Thyroid gland (tissue), 4 donors: ENCODE results near the gene OGDH.

Source experiments
- POLR2A ChIP-seq, 2 donors: fragments of 450-650 bp; IDR thresholded peaks; one replicate each; pipeline ENCODE4 v1.6.1; 2017; ENCODE audit warnings: antibody characterized with exemption in 2 of 2, mild to moderate bottlenecking in 2 of 2, moderate library complexity in 1 of 2
- TF ChIP-seq, protein P1 (sequence below), 6 experiments: fragments of 200-600 bp in 3 of 6; fragments of 450-650 bp in 3 of 6; sonication (generic) in 3 of 6; IDR thresholded peaks; one replicate each; pipeline ENCODE4 v1.5.1; 2016 to 2019; ENCODE audit warnings: antibody characterized with exemption in 6 of 6, mild to moderate bottlenecking in 2 of 6, inconsistent platforms in 1 of 6, moderate library complexity in 1 of 6

DNA sequence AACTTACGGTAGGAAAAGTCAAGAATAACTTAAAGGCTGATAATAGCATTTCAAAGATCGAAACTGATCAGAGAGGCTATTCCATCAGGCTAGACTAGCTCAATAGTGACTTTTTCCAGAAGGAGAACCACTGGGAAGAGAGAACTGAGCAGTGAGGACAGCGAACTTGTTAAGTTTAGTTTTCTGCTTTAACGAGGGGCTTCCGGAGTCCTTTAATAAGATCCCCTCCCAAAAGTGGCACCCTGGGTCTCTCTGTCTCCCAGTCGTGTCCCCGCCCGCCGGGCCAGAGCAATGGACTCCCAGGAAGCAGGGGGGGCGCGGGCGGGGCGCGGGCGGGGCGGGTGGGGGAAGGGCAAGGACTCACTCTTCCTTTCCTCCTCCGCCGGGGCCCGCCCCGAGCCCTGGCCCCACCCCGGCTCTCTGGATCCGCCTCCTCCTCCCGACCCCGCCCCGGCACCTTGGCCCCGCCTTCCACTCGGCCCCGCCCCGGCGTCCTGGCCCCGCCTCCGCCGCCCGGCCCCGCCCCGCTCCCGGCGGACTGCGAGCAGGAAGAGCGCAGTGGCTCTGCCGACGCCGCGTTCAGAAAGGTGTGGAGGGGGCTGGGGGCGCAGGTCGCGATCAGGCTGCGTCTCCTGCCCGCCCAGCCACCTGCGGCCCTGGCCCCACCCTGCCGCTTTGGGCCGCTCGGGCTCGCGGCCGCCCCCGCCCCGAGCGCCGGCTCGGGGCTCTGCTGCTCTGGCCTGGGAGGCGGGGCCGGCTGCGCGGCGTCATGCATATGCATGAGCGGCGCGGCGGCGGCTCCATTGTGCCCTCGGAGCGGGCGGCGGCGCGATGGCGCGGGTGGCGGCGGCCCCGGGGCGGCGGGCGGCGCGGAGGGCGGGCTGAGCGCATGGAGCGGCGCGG lies 141.9 kb downstream of the OGDH start, which contains the start of gene ZMIZ2:
- TF ChIP-seq, protein P1, sequence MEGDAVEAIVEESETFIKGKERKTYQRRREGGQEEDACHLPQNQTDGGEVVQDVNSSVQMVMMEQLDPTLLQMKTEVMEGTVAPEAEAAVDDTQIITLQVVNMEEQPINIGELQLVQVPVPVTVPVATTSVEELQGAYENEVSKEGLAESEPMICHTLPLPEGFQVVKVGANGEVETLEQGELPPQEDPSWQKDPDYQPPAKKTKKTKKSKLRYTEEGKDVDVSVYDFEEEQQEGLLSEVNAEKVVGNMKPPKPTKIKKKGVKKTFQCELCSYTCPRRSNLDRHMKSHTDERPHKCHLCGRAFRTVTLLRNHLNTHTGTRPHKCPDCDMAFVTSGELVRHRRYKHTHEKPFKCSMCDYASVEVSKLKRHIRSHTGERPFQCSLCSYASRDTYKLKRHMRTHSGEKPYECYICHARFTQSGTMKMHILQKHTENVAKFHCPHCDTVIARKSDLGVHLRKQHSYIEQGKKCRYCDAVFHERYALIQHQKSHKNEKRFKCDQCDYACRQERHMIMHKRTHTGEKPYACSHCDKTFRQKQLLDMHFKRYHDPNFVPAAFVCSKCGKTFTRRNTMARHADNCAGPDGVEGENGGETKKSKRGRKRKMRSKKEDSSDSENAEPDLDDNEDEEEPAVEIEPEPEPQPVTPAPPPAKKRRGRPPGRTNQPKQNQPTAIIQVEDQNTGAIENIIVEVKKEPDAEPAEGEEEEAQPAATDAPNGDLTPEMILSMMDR (IDR thresholded peaks at IDR 0.05): no peak
- peak; percentile 13 to 85 for TF ChIP-seq POLR2A (IDR thresholded peaks at IDR 0.05)
